ENCODE results near the gene OFD1.

Gene OFD1

DNA sequence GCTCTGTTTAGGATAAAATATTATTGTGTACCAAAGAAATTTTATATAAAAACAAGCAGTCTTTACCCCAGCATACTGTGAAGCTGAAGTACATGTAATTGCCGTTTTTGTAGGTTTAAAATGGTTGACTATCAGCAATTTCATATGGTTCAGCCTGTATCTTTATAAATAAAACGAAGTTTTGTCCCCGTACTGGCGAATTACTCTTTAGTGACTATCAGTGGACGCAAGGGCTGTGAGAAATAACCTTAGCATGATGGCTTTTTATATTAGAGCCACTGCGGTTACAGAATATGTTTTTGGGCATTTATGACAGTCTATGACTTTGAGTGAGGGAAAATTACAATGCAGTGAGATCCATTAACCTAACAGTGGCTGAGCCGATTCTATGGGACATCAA, 81.1 kb downstream of the OFD1 start:
- CTCF ChIA-PET = no interaction called here
- no peak overlapping the region for H3K27ac ChIP-seq (ENCODE audit: extremely low read depth, low read depth, low read length)
- H3K4me3 ChIP-seq (ENCODE audit: low read depth, low read length) = no peak overlapping the region
- no peaks in the 10 kb centered on the region for H3K36me3 ChIP-seq (ENCODE audit: control insufficient read depth in 2 of 2, insufficient read depth in 1 of 2, low read length in 2 of 2)
- no peaks in the 10 kb centered on the region for H3K9me3 ChIP-seq (ENCODE audit: control insufficient read depth, insufficient read depth, low read depth, low read length)
- POLR2A ChIA-PET = no interaction called here
- H3K4me1 ChIP-seq (ENCODE audit: control insufficient read depth, insufficient read depth, low read length) = no peaks in the 10 kb centered on the region
- TF ChIP-seq TCF7L2 (IDR thresholded peaks at IDR 0.05; ENCODE audit: borderline replicate concordance, low read depth, low read length) = no peak
- no peak for TF ChIP-seq ZNF146 (tag by site-specific recombination; IDR thresholded peaks at IDR 0.05)
- TF ChIP-seq HOXC10 (CRISPR knock-in tag; IDR thresholded peaks at IDR 0.05) = no peak
- TF ChIP-seq ZFP3 (tag by site-specific recombination; IDR thresholded peaks at IDR 0.05; ENCODE audit: low read depth) = no peak
- TF ChIP-seq ZNF560 (tag by site-specific recombination; IDR thresholded peaks at IDR 0.05; ENCODE audit: borderline replicate concordance) = no peak
- no peak for TF ChIP-seq ZNF132 (tag by site-specific recombination; IDR thresholded peaks at IDR 0.05; ENCODE audit: borderline replicate concordance)
- TF ChIP-seq BCL11B (tag by site-specific recombination; IDR thresholded peaks at IDR 0.05; ENCODE audit: low read depth) = no peak

DNA sequence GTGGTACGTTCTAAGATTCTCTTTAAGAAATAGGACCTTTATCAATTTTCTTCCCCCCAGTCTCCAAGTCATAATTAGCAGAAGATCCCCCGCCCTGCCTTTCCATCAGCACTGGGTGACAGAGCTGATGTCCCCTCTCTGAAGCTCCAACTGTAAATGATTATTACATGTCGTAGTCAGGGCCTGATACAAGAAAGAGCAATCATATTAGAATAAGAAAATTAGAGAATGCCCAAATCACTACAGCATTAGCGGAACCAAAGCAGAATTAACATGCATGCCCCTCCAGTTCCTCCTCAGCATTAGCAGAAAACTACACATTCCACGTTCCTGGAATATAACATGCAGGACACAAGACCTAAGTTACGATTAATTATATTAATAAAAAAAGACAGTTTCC, 81.6 kb downstream of the OFD1 start:
- Histone ChIP-seq H3K4me1 (ENCODE audit: control insufficient read depth, insufficient read depth, low read length) (no peaks in the 10 kb centered on the region), H3K36me3 (ENCODE audit: control insufficient read depth in 2 of 2, insufficient read depth in 1 of 2, low read length in 2 of 2) (no peaks in the 10 kb centered on the region), H3K9me3 (ENCODE audit: control insufficient read depth, insufficient read depth, low read depth, low read length) (no peaks in the 10 kb centered on the region), H3K4me3 (ENCODE audit: low read depth, low read length) (no peak overlapping the region), H3K27ac (ENCODE audit: extremely low read depth, low read depth, low read length) (no peak overlapping the region)
- ChIA-PET POLR2A (no interaction called here), CTCF (no interaction called here)
- TF ChIP-seq SP3 (tag by site-specific recombination; IDR thresholded peaks at IDR 0.05) (no peak), ZNF416 (tag by site-specific recombination; IDR thresholded peaks at IDR 0.05) (no peak), ZXDB (tag by site-specific recombination; IDR thresholded peaks at IDR 0.05) (no peak), ZNF513 (tag by site-specific recombination; IDR thresholded peaks at IDR 0.05) (no peak), ZNF548 (tag by site-specific recombination; IDR thresholded peaks at IDR 0.05) (no peak), ZBTB49 (tag by site-specific recombination; IDR thresholded peaks at IDR 0.05; ENCODE audit: low read depth) (no peak)

GRCh38 chrX:13816643-13817627, 82.4 kb downstream of the OFD1 start, which contains the start of gene GPM6B:
TSS of gene GPM6B (minus strand) at chrX:13817093. CDS start at chrX:13816904, 189 bp downstream.
- H3K36me3 ChIP-seq (ENCODE audit: control insufficient read depth in 2 of 2, insufficient read depth in 1 of 2, low read length in 2 of 2) = no peaks in the 10 kb centered on the region
- no peak within 1 kb of the TSS for H3K4me3 ChIP-seq (ENCODE audit: low read depth, low read length)
- TF ChIP-seq ZNF214 (tag by site-specific recombination; IDR thresholded peaks at IDR 0.05; ENCODE audit: borderline replicate concordance) = no peak
- TF ChIP-seq BCL11B (tag by site-specific recombination; IDR thresholded peaks at IDR 0.05; ENCODE audit: low read depth) = no peak
- TF ChIP-seq ZNF76 (tag by site-specific recombination; IDR thresholded peaks at IDR 0.05; ENCODE audit: borderline replicate concordance, low read depth) = no peak
- no peak for TF ChIP-seq ZNF266 (tag by site-specific recombination; IDR thresholded peaks at IDR 0.05; ENCODE audit: low read depth)
- TF ChIP-seq ZNF19 (tag by site-specific recombination; IDR thresholded peaks at IDR 0.05; ENCODE audit: low read depth) = no peak
- CTCF ChIA-PET = interaction anchor here (1.2 kb wide), 1 partner anchor 310 kb away, joined by 6 read pairs; no protein-coding TSS in a partner anchor
- no peaks in the 10 kb centered on the region for H3K4me1 ChIP-seq (ENCODE audit: control insufficient read depth, insufficient read depth, low read length)
- no peak within 1 kb of the TSS for H3K27ac ChIP-seq (ENCODE audit: extremely low read depth, low read depth, low read length)
- POLR2A ChIA-PET = no interaction called here
- H3K9me3 ChIP-seq (ENCODE audit: control insufficient read depth, insufficient read depth, low read depth, low read length) = no peaks in the 10 kb centered on the region
